BLaER1 treated with 17β-estradiol and CSF1 and Interleukin-3, amounts not matched to agents 10 nM and 100 nM (cell line): ENCODE data around the gene RIN1.
A peak's percentile ranks its signal among the peaks of the same experiment; 100 is the strongest.

Source experiments
- H3K27ac ChIP-seq, 11 experiments: shearing (Covaris generic); formaldehyde crosslinking; 2 replicates each; pipeline ENCODE4 v1.8.1; 2022
- H3K27me3 ChIP-seq, 11 experiments: shearing (Covaris generic); formaldehyde crosslinking; 2 replicates each; pipeline ENCODE4 v1.8.1; 2022
- H3K36me3 ChIP-seq, 11 experiments: shearing (Covaris generic); formaldehyde crosslinking; 2 replicates each; pipeline ENCODE4 v1.8.1; 2022
- H3K4me1 ChIP-seq, 10 experiments: shearing (Covaris generic); formaldehyde crosslinking; 2 replicates each; pipeline ENCODE4 v1.8.1; 2022
- H3K4me2 ChIP-seq, 11 experiments: shearing (Covaris generic); formaldehyde crosslinking; 2 replicates each; pipeline ENCODE4 v1.8.1; 2022
- H3K4me3 ChIP-seq, 10 experiments: shearing (Covaris generic); formaldehyde crosslinking; 2 replicates each; pipeline ENCODE4 v1.8.1; 2022
- H3K9ac ChIP-seq, 11 experiments: shearing (Covaris generic); formaldehyde crosslinking; 2 replicates each; pipeline ENCODE4 v1.8.1; 2022
- H3K9me3 ChIP-seq, 11 experiments: shearing (Covaris generic); formaldehyde crosslinking; replicated peaks in 1 of 11; 2 replicates each; pipeline ENCODE4 v1.8.1; 2022
- H4K20me1 ChIP-seq, 11 experiments: shearing (Covaris generic); formaldehyde crosslinking; 2 replicates each; pipeline ENCODE4 v1.8.1; 2022
- Cebpa-rat ChIP-seq, 11 experiments: shearing (Covaris generic); IDR thresholded peaks; 2 replicates each; pipeline ENCODE4 v1.8.1; 2022

Gene RIN1

GRCh38 chr11:66339162-66339675, 3.0 kb upstream of the RIN1 start:
- no peak overlapping the region for H3K4me3 ChIP-seq
- H4K20me1 ChIP-seq, result peaks cover 0 to 87% (median 48%) of the 10 kb centered on the region in 11 experiments; a peak in 20 of 22 replicates
- peak overlapping the region in 8 of 11 experiments; percentile 94 to 99 (median 98); a peak in 14 of 22 replicates for H3K4me2 ChIP-seq
- peak overlapping the region in 2 of 11 experiments; percentile 25 to 83; a peak in 1 of 22 replicates for H3K27ac ChIP-seq
- H3K36me3 ChIP-seq, result peaks cover 48 to 69% (median 63%) of the 10 kb centered on the region in 11 experiments
- no peaks in the 10 kb centered on the region for H3K9me3 ChIP-seq
- no peak for TF ChIP-seq Cebpa-rat (IDR thresholded peaks at IDR 0.05)
- H3K27me3 ChIP-seq, result peaks cover 0 to 8% (median 0%) of the 10 kb centered on the region in 11 experiments; a peak in 3 of 22 replicates
- peak overlapping the region in 7 of 11 experiments; percentile 19 to 78 (median 67); a peak in 5 of 22 replicates for H3K9ac ChIP-seq
- peaks cover 54 to 72% (median 64%) of the 10 kb centered on the region in 10 experiments for H3K4me1 ChIP-seq

GRCh38 chr11:66338276-66339161, 2.3 kb upstream of the RIN1 start:
- peak overlapping the region in 6 of 11 experiments; percentile 67 to 83 (median 75); a peak in 7 of 22 replicates for H3K27ac ChIP-seq
- H4K20me1 ChIP-seq, result peaks cover 0 to 87% (median 41%) of the 10 kb centered on the region in 11 experiments; a peak in 19 of 22 replicates
- no peak for TF ChIP-seq Cebpa-rat (IDR thresholded peaks at IDR 0.05)
- H3K36me3 ChIP-seq, result peaks cover 48 to 69% (median 65%) of the 10 kb centered on the region in 11 experiments
- H3K4me3 ChIP-seq, result no peak overlapping the region
- H3K9me3 ChIP-seq, result no peaks in the 10 kb centered on the region
- peak overlapping the region; percentile 94 to 100 (median 98); a peak in 19 of 22 replicates for H3K4me2 ChIP-seq
- peak overlapping the region; percentile 11 to 78 (median 68); a peak in 17 of 22 replicates for H3K9ac ChIP-seq
- peaks cover 48 to 72% (median 63%) of the 10 kb centered on the region in 10 experiments for H3K4me1 ChIP-seq
- H3K27me3 ChIP-seq, result peaks cover 0 to 8% (median 0%) of the 10 kb centered on the region in 11 experiments; a peak in 3 of 22 replicates

- Histone ChIP-seq H4K20me1 (peaks cover 0 to 93% (median 32%) of the 10 kb centered on the region in 11 experiments; a peak in 19 of 22 replicates), H3K27me3 (peaks cover 0 to 8% (median 0%) of the 10 kb centered on the region in 11 experiments; a peak in 3 of 22 replicates), H3K27ac (peak overlapping the region; percentile 29 to 83 (median 74); a peak in 17 of 22 replicates), H3K4me2 (peak overlapping the region; percentile 94 to 100 (median 98)), H3K36me3 (peaks cover 47 to 70% (median 54%) of the 10 kb centered on the region in 11 experiments), H3K4me3 (peak overlapping the region in 5 of 10 experiments; percentile 53 to 76 (median 66); a peak in 7 of 20 replicates), H3K9me3 (no peaks in the 10 kb centered on the region), H3K9ac (peak overlapping the region; percentile 24 to 78 (median 68); a peak in 21 of 22 replicates), H3K4me1 (peaks cover 42 to 71% (median 62%) of the 10 kb centered on the region in 10 experiments)
- TF ChIP-seq Cebpa-rat (IDR thresholded peaks at IDR 0.05), result no peak
These were observed 1.1 kb upstream of the RIN1 start for GRCh38 chr11:66337103-66337899.

GRCh38 chr11:66335531-66336233, 552 bp downstream of the RIN1 start:
- H3K27me3 ChIP-seq, result peaks cover 0 to 8% (median 0%) of the 10 kb centered on the region in 11 experiments; a peak in 3 of 22 replicates
- H3K9ac ChIP-seq, result peak overlapping the region; percentile 60 to 85 (median 75)
- H3K4me3 ChIP-seq, result peak overlapping the region; percentile 44 to 85 (median 64)
- H3K9me3 ChIP-seq, result no peaks in the 10 kb centered on the region
- H3K27ac ChIP-seq, result peak overlapping the region; percentile 60 to 83 (median 74); a peak in 21 of 22 replicates
- H3K4me1 ChIP-seq, result peaks cover 42 to 86% (median 66%) of the 10 kb centered on the region in 10 experiments
- no peak for TF ChIP-seq Cebpa-rat (IDR thresholded peaks at IDR 0.05)
- H3K36me3 ChIP-seq, result peaks cover 31 to 65% (median 38%) of the 10 kb centered on the region in 11 experiments
- peaks cover 0 to 84% (median 24%) of the 10 kb centered on the region in 11 experiments; a peak in 19 of 22 replicates for H4K20me1 ChIP-seq
- H3K4me2 ChIP-seq, result peak overlapping the region; percentile 94 to 100 (median 98)

- TF ChIP-seq Cebpa-rat (IDR thresholded peaks at IDR 0.05), result peak in 4 of 11 experiments; percentile 41 to 78 (median 66); a peak in 7 of 22 replicates
- Histone ChIP-seq H3K27ac (peak overlapping the region in 10 of 11 experiments; percentile 60 to 83 (median 75); a peak in 20 of 22 replicates), H4K20me1 (peaks cover 0 to 75% (median 24%) of the 10 kb centered on the region in 11 experiments; a peak in 18 of 22 replicates), H3K4me3 (peak overlapping the region; percentile 8 to 85 (median 64); a peak in 18 of 20 replicates), H3K4me2 (peak overlapping the region; percentile 94 to 100 (median 98)), H3K4me1 (peaks cover 42 to 94% (median 74%) of the 10 kb centered on the region in 10 experiments), H3K9me3 (no peaks in the 10 kb centered on the region), H3K27me3 (peaks cover 0 to 8% (median 0%) of the 10 kb centered on the region in 11 experiments; a peak in 3 of 22 replicates), H3K36me3 (peaks cover 22 to 56% (median 29%) of the 10 kb centered on the region in 11 experiments), H3K9ac (peak overlapping the region; percentile 60 to 85 (median 75))
These were observed 1.4 kb downstream of the RIN1 start for GRCh38 chr11:66334605-66335442.

- peak overlapping the region in 9 of 10 experiments; percentile 8 to 85 (median 66); a peak in 14 of 20 replicates for H3K4me3 ChIP-seq
- TF ChIP-seq Cebpa-rat (IDR thresholded peaks at IDR 0.05), result no peak
- H3K4me2 ChIP-seq, result peak overlapping the region; percentile 94 to 100 (median 98)
- H3K9ac ChIP-seq, result peak overlapping the region; percentile 60 to 85 (median 75); a peak in 20 of 22 replicates
- peak overlapping the region in 7 of 11 experiments; percentile 60 to 83 (median 74); a peak in 12 of 22 replicates for H3K27ac ChIP-seq
- H3K4me1 ChIP-seq, result peaks cover 46 to 97% (median 77%) of the 10 kb centered on the region in 10 experiments
- H3K9me3 ChIP-seq, result no peaks in the 10 kb centered on the region
- H4K20me1 ChIP-seq, result peaks cover 0 to 67% (median 24%) of the 10 kb centered on the region in 11 experiments; a peak in 18 of 22 replicates
- H3K27me3 ChIP-seq, result peaks cover 0 to 8% (median 0%) of the 10 kb centered on the region in 11 experiments; a peak in 3 of 22 replicates
- H3K36me3 ChIP-seq, result peaks cover 14 to 49% (median 21%) of the 10 kb centered on the region in 11 experiments
These were observed 2.2 kb downstream of the RIN1 start for GRCh38 chr11:66333896-66334604.
